NCI-H2196 treated with DMSO at 0.1 percent for 48 hours (cell line): Measurements from ENCODE around the gene ZNF763.
"Not testable (repeated sequence)": the region's sequence is repeated elsewhere in the genome, so short reads cannot be mapped to it uniquely, and the experiment has no call there.

Experiments used
- DNase-seq: peaks from one replicate; lab custom pipeline; 2025; ENCODE audit not compliant: unreplicated experiment; lab: John Stamatoyannopoulos, UW

The ZNF763 gene

DNA sequence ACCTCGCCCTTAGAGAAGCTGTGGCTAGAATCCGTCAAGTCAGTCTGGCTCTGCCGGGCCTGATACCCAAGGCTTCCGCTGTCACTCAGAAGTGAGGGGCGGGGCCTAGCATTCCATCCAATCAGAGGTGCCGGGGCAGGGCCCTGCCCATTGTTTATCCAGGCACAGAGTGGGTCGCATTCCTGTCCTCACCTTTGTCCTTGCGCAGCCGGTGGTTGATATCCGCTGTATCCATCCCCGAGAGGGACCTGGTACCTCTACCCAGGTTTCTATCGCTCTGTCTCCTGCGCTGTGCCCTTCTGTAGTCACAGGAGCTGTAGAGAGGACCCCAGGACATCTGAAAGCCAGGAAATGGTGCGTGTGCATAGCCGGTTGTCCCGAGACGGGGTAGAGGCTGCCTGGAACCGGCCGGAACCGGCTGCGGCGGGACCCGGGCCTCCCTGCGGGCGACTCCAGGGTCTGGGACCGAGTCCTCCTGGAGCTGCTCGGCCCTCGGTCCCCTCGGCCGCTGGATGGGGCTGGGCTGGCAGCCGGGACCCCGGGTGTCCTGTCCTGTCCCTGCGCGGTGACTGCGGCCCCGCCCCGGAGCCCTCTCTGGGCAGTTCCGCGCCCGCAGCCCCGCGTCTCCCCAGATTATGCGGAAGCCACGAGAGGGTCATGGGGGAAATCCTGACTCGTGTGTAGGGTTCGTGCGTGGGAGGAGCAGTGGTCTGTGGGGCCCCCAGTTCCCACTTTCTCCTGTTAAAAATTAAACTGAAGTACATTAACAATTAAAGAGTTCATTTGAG, at the start of gene ZNF763:
Gene ZNF763, plus strand, starts transcription at position 183 of the 788 bp plus-strand sequence. Its CDS starts 169 bp downstream, at position 352.
- peak; percentile 73 for DNase-seq

DNA sequence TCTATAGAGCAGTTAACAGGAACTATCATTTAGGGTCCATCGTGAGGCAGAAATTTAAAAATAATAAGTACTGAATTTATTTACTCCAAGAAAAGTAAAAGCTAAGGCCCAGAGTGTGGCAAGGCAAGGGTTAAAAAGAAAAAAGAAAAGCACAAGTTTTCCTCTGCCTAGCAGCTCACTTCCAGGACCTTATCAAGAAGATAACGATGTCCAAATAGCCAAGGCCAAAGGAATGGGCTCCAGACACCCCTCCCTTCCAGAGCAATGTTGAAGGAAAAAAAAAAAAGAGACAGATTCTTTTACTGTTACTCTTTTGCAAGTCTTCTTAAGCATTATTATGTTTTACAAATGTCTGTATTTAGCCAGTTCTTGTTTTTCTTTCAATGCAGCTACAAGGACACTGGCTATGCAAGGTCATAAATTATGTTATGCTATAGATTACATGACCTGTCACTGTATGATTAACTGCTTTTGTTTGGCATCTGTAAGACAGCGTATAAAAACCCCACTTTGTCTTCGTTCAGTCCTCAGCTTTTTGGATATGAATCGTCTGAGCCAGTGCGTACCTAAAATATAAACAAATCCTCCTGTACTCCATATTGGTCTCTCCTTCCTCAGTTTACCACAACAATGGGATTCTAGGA, 42.9 kb upstream of the ZNF763 start:
- no peak for DNase-seq

DNA sequence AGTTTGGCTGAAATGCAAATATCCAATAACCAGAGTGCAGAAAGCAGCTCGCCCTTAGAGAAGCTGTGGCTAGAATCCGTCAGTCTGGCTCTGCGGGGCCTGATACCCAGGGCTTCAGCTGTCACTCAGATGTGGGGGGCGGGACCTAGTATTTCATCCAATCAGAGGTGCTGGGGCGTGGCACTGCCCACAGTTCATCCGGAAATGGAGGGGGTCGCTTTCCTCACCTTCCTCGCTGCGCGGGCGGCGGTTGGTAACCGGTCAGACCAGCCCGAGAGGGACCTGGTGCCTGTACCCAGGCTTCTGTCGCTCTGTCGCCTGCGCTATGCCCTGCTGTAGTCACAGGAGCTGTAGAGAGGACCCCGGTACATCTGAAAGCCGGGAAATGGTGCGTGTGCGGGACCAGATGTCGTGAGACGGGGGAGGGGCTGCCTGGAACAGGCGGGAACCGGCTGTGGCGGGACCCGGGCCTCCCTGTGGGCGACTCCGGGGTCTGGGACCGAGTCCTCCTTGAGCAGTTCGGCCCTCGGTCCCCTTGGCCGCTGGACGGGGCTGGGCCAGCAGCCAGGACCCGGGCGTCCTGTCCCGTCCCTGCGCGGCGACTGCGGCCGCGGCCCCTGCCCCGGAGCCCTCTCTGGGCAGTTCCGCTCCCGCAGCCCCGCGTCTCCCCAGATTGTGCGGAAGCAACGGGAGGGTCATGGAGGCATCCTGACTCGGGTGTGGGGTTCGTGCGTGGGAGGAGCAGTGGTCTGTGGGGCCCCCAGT, 39.8 kb upstream of the ZNF763 start, which contains the start of gene ZNF700:
Gene ZNF700, plus strand, starts transcription at position 222 of the 765 bp plus-strand sequence. Its CDS starts 104 bp downstream, at position 326.
- peak; percentile 92 for DNase-seq

DNA sequence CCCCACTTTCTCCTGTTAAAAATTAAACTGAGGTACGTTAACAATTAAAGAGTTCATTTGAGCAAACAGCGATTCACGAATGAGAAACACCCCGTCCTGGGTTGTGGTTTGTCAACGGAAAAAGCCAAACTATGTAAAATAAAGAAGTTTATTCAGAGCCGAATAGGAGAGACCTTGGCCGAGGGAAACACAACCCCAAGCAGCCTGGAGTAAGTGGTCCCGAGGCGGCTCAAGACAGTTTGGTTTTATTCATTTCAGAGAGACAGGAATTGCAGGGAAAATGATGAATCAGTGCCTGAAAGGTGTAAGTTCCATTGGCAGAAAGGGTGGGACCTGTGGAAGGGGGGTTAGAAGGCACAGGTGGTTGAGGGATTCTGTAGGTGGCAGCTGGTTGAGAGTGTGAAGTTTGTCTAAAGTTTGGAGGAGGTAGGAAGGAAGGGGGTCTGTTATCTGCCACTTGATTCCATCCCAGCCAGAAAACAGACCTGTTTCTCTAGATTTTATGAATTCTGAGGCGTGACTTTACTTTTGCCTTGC, 39.1 kb upstream of the ZNF763 start:
- DNase-seq, result not testable (repeated sequence)

DNA sequence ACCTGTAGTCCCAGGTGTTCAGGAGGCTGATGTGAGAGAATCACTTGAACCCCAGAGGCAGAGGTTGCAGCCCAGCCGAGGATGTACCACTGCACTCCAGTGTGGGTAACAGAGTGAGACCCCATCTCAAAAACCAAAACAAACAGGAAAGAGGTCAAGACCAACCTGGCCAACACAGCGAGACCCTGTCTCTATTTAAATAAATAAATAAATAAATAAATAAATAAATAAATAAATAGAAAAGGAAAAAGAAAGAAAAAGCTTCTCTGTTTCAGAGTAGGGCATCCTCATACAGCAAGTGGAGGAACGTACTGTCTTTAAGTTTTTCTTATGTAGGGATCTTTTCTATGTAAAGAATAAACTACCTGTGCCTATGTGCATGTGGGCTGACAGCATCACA, 37.6 kb upstream of the ZNF763 start:
- no peak for DNase-seq

DNA sequence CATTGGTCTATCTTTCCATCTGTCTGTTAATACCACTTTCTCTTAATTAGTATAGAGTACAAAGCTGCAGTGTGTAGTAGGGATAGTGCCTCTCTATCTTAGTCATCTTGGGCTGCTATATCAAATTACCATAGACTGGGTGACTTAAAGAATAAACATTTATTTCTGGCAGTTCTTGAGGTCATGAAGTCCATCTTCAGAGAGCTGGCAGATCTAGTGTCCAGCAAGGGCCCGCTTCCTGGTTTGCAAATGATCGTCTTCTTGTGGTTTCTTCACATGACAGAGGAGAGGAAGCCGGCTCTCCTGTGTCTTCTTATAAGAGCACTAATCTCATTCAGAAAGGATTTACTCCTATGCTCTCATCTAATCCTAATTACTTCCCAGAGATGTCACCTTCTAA, 33.8 kb upstream of the ZNF763 start:
- DNase-seq, result no peak

DNA sequence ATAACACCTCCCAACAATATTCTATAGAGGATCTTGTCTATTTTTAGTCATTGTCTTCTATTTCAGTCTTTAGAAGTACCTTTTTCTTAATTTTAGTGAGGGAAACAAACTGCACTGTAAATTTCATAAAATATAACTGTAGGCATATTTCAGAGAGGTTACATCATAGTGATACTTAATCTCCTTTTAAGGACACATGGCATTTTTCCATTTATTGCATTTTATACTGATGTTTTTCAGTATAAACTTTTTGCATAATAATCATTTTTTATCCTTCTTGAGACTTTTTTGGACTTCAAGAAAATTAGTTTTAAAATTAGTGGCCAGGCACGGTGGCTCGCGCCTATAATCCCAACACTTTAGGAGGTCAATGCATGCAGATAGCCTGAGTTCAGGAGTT, 33.3 kb upstream of the ZNF763 start:
- DNase-seq, result no peak

DNA sequence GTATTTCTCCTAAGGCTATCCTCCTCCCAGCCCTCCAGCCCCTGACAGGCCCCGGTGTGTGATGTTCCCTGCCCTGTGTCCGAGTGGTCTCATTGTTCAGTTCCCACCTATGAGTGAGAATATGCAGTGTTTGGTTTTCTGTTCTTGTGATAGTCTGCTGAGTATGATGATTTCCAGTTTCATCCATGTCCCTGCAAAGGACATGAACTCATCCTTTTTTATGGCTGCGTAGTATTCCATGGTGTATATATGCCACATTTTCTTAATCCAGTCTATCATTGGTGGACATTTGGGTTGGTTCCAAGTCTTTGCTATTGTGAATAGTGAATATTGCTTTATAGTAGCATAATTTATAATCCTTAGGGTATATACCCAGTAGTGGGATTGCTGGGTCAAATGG, 29.0 kb upstream of the ZNF763 start:
- DNase-seq, result not testable (repeated sequence)

DNA sequence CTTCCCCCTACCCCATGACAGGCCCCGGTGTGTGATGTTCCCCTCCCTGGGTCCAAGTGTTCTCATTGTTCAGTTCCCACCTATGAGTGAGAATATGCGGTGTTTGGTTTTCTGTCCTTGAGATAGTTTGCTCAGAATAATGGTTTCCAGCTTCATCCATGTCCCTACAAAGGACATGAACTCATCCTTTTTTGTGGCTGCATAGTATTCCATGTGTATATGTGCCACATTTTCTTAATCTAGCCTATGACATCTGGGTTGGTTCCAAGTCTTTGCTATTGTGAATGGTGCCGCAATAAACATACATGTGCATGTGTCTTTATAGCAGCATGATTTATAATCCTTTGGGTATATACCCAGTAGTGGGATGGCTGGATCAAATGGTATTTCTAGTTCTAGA, 26.5 kb upstream of the ZNF763 start:
- not testable (repeated sequence) for DNase-seq

DNA sequence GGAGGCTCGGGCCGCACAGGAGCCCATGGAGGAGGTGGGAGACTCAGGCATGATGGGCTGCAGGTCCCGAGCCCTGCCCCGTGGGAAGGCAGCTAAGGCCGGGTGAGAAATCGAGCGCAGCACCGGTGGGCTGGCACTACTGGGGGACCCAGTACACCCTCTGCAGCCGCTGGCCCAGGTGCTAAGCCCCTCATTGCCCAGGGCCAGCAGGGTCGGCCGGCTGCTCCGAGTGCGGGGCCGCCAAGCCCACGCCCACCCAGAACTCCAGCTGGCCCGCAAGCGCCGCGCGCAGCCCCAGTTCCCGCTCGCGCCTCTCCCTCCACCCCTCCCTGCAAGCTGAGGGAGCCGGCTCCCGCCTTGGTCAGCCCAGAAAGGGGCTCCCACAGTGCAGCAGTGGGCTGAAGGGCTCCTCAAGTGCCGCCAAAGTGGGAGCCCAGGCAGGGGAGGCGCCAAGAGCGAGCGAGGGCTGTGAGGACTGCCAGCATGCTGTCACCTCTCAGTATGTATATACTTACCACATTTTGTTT, 23.4 kb upstream of the ZNF763 start:
- DNase-seq, result not testable (repeated sequence)

DNA sequence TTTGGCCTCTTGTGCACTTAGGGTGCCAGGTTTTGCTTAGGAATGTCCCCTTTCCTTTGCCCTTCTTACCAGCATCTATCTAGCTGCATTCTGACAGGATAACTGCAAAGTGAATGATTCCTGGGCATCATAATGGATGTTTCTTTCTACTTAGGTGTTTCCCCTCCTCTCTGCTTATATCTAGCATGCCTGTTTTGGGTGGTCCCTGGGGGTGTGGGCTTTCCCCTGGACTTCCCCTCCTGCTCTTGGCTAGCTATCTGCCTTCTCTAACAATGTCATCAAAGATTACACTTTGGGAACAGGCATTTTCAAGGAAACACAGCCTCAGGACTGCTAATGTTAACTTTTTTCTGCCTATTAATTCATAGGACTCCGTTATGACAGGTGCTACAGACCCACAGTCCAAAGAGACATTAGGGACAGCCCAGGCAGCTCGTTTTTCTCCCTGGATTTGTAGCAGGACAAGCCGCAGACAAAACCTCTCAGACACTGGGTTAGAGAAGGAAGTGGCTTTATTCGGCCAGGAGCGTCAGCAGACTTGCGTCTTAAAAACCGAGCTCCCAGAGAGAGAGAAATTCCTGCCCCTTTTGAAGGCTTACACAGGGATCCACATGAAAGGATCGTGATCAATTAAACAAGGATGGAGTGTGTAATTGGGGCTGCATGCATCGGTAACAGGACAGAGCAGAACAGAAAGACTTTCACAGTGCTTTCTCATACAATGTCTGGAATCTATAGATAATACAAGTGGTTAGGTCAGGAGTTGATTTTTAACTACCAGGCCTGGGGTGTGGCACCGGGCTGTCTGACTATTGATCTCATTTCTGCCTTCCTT, 22.6 kb upstream of the ZNF763 start:
- no peak for DNase-seq

DNA sequence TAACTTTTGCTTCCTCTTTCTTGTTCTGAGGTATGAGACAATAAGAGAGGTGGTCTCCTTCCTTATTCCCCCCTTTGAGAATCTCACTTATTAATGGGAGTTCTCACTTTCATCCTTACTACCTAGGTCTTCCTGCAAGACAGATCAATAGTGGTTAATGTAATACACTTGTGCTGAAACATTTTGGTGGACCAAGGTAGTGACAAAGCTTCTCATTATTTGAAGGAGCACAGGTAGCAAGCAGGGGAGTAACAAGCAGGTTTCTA, 22.1 kb upstream of the ZNF763 start:
- no peak for DNase-seq

DNA sequence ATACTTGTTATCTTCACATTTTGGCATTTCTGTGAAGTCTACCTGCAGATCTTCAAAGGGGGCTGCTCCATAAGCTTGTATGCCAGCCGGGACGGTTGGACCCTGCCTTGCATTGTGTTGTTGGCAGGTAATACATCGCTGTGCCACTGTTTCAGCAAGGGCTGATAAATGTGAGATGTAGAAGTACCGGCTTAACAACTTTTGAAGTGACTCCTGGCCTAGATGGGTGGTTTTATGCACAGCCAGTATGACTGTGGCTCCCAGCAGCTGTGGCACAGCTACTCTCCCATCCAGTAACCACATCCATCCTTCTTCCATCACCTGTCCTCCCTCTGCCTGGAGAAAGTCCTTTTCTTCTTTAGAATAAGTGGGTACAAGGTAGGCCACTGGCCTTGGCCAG, 20.2 kb upstream of the ZNF763 start:
- no peak for DNase-seq

DNA sequence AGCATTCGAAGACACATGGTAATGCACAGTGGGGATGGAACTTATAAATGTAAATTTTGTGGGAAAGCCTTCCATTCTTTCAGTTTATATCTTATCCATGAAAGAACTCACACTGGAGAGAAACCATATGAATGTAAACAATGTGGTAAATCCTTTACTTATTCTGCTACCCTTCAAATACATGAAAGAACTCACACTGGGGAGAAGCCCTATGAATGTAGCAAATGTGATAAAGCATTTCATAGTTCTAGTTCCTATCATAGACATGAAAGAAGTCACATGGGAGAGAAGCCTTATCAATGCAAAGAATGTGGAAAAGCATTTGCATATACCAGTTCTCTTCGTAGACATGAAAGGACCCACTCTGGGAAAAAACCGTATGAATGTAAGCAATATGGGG, 16.2 kb upstream of the ZNF763 start:
- no peak for DNase-seq

DNA sequence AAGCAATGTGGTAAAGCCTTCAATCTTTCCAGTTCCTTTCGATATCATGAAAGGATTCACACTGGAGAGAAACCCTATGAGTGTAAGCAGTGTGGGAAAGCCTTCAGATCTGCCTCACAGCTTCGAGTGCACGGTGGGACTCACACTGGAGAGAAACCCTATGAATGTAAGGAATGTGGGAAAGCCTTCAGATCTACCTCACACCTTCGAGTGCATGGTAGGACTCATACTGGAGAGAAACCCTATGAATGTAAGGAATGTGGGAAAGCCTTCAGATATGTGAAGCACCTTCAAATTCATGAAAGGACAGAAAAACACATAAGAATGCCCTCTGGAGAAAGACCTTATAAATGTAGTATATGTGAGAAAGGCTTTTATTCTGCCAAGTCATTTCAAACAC, 15.6 kb upstream of the ZNF763 start:
- no peak for DNase-seq

DNA sequence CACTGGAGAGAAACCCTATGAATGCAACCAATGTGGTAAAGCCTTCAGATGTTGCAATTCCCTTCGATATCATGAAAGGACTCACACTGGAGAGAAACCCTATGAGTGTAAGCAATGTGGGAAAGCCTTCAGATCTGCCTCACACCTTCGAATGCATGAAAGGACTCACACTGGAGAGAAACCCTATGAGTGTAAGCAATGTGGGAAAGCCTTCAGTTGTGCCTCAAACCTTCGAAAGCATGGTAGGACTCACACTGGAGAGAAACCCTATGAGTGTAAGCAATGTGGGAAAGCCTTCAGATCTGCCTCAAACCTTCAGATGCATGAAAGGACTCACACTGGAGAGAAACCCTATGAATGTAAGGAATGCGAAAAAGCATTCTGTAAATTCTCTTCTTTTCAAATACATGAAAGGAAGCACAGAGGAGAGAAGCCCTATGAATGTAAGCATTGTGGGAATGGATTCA, 15.2 kb upstream of the ZNF763 start:
- DNase-seq, result not testable (repeated sequence)

DNA sequence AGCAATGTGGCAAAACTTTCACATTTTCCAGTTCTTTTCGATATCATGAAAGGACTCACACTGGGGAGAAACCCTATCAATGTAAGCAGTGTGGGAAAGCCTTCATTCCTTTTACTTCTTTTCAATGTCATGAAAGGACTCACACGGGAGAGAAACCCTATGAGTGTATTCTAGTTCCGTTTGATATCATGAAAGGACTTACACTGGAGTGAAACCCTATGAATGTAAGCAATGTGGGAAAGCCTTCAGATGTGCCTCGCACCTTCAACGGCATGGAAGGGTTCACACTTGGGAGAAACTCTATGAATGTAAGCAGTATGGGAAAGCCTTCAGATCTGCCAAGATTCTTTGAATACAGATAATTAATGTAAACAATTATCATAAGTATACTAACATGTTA, 14.5 kb upstream of the ZNF763 start:
- no peak for DNase-seq

DNA sequence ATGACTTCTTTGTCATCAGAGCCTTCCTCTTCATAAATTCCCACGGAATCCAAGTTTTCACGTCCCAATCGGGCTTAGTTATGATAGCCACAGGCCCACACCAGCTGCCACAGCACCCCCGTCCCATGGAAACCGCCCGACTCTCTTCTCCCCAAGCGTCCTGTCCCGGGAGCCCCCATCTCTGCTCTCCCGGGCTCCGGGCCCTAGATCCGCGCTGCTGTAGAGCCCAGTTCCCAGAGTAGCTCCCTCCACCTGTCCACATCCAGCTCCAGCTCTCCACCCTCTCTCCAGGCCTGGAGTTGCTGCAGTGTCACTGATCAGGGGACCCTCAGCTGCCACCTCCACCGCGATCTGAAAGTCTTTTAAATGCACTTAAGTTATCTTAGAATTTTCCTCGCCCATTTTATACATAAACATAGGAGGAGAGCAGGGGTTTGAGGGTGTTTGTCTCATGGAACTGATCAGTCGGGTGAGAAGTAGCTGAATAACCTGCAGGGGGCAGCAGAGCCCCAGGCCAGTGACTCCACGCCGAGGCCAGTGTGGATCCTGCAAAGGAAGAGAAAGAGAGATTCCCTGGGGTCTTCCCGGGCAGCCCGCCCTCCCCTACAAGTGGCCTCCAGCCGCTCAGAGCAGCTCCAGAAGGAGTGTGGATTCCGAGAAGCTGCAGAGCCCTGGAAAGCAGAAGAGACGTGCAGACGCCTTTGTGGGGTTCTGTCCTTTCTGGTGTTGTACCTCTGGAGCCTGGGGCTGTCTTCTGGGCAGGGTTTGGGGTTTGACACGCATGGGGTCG, 1.1 kb upstream of the ZNF763 start:
- DNase-seq, result peak; percentile 42

DNA sequence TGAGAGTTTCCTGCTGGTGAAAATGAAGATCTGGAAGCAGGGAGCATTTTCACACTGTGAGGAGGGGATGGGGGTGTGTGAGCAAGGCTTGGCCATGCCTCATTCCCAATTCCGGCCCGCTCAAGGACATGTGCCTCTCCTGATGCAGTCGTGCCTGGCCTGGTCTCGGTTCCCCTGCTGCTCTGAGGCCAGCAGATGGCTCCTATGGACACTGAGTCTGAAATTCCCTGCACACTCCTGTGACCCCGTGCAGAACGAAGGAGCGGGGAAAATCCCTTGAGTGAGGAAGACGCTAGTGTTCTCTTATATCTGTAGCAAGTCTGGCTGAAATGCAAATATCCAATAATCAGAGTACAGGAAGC, 363 bp upstream of the ZNF763 start:
- DNase-seq, result no peak

DNA sequence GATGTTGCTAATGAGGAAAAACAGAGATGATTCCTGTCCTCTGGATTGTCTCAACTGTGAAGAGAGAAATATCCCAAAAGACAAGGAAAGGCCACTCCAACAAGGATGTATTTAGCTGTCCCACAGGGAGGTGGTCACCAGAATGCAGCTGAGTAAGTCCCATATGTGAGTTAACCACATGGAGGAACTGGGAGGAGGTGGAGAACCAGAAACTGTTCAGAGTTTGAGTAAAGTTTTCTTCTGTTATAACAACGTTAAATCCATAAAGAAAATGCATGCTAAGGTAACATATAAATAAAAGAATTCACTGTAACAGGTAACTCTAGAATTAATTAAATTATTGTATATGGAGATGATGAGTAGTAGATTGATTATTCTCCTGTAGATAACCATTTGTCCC, 5.3 kb downstream of the ZNF763 start:
- DNase-seq, result no peak
